Fibroblast of pulmonary artery (primary cell): ENCODE measurements around the gene CPZ.
A peak's percentile ranks its signal among the peaks of the same experiment; 100 is the strongest.

ENCODE experiments used
- DNase-seq: peaks from one replicate; pipeline ENCODE4 v3.0.0-alpha.2; 2010; ENCODE audit warnings: low read depth
- H3K4me3 ChIP-seq: replicated peaks from 2 replicates; pipeline ENCODE4 v1.5.1; 2011; ENCODE audit warnings: low read depth, mild to moderate bottlenecking, control low read depth, low read length, moderate library complexity
- TF ChIP-seq, protein P1 (sequence below): IDR thresholded peaks from 2 replicates; pipeline ENCODE4 v1.5.1; 2011; ENCODE audit warnings: mild to moderate bottlenecking, control low read depth, low read length, inconsistent platforms; ENCODE audit errors: missing control alignments

The CPZ gene

DNA sequence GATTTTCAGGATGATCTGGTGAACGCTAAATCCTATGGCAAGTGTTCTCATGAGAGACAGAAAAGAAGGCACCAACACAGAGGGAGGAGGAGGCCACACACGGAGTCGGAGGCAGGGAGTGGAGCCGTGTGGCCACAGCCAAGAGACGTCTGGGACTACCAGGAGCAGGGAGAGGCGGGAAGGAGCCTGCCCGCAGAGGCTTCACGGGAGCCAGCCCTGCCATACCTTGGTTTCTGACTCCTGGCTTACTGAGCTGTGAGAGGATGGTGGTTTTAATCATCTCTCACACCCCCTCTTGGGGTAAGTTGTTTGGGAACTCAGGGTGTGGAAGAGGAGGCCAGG is 45.8 kb upstream of the CPZ start:
- no peak overlapping the region for H3K4me3 ChIP-seq
- TF ChIP-seq, protein P1, sequence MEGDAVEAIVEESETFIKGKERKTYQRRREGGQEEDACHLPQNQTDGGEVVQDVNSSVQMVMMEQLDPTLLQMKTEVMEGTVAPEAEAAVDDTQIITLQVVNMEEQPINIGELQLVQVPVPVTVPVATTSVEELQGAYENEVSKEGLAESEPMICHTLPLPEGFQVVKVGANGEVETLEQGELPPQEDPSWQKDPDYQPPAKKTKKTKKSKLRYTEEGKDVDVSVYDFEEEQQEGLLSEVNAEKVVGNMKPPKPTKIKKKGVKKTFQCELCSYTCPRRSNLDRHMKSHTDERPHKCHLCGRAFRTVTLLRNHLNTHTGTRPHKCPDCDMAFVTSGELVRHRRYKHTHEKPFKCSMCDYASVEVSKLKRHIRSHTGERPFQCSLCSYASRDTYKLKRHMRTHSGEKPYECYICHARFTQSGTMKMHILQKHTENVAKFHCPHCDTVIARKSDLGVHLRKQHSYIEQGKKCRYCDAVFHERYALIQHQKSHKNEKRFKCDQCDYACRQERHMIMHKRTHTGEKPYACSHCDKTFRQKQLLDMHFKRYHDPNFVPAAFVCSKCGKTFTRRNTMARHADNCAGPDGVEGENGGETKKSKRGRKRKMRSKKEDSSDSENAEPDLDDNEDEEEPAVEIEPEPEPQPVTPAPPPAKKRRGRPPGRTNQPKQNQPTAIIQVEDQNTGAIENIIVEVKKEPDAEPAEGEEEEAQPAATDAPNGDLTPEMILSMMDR, result no peak
- no peak for DNase-seq

DNA sequence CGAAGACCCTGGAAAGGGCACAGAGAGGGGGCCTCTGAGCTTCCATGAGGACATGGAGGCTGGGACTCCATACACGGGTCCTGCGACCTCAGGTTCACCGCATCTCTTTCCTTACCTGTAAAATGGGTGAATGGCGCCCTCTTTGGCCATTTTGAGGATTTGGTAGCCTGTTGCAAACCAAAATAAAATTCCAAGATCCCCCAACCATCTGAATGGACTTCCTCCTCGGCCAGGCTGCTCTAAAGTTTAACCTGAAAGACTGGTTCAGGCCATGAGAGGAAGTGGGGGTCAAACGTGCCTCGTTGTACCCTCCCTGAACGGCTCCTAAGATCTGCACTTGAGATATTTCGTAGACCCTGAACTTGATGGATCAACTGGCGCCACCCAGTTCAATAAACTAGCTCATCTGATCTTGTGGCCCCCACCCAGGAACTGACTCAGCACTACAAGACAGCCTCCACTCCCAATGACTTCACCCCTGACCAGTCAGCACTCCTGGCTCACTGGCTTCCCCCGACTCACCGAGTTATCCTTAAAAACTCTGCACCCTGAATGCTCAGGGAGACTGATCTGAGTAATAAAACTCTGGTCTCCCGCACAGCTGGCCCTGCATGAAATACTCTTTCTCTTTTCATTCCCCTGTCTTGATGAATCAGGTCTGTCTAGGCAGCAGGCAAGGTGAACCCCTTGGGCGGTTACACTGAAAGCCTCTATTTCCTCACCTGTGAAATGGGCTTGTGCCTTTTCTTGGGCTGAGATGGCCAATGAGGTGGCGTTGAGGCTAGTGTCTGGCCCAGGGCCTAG is 45.3 kb upstream of the CPZ start:
- DNase-seq, result peak; percentile 24
- no peak overlapping the region for H3K4me3 ChIP-seq
- TF ChIP-seq, protein P1, result no peak

DNA sequence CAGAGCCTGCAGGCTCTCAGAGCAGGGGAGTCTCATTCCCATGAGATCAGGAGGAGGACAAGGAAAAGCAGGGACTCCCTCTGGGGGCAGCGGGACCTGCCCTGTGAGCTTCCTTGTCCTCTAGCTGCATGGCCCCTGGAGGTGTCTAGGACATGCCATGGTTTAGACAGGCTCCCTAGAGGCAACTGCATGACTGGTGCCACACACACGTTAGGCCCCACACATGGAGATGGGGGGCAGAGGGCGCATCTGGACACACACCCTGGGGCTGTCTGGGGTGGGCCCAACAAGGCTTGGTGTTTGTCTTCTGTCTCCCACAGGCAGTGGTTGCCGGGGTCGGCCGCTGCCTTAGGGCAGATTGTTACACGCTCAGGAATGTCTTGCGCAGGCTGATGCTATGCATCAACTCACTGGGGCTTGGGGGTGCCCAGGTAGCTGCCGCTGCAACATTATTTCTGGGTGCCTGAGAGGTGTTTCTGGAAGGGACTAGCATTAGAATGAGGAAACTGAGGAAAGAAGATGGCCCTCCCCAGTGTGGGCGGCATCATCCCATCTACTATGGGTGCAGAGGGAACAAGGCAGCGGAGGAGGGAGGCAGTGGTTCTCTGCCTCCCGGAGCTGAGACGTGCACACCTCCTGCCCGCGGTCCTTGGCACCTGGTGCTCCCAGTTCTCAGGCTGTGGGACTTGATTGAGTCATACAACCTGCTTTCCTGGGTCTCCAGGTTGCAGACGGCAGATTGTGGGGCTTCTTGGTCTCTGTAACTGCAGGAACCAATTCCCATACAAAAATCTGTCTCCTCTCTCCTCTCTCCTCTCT is 44.4 kb upstream of the CPZ start:
- DNase-seq, result no peak
- no peak overlapping the region for H3K4me3 ChIP-seq
- TF ChIP-seq, protein P1, result no peak

DNA sequence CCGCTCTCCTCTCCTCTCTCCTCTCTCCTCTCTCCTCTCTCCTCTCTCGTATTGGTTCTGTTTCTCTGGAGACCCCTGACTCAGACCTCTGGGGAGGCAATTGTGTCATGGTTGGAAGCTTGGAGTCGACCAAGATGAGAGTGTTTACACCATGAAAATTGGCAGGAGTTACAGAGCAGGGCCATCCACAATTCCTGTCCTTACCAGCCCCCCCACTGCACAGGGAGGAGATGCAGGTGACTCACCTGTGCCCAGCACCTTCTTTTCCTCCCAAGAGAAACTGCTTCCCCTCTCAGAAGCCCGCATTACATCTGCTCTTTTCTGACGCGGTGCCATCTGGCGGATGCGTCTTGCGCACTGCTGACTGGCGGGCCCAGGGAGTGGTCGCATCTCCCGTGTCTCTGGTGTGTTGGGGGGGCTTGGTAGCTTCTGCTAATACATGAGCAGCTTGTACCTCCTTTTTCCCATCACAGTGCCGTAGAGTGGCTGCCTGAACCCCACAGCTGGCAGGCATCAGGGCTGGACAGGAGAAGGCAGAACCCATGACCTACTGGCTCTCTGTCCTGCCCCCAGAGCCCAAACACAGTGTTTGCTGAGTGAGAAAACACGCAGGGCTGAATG is 43.7 kb upstream of the CPZ start:
- H3K4me3 ChIP-seq, result no peak overlapping the region
- no peak for DNase-seq
- TF ChIP-seq, protein P1, result no peak

DNA sequence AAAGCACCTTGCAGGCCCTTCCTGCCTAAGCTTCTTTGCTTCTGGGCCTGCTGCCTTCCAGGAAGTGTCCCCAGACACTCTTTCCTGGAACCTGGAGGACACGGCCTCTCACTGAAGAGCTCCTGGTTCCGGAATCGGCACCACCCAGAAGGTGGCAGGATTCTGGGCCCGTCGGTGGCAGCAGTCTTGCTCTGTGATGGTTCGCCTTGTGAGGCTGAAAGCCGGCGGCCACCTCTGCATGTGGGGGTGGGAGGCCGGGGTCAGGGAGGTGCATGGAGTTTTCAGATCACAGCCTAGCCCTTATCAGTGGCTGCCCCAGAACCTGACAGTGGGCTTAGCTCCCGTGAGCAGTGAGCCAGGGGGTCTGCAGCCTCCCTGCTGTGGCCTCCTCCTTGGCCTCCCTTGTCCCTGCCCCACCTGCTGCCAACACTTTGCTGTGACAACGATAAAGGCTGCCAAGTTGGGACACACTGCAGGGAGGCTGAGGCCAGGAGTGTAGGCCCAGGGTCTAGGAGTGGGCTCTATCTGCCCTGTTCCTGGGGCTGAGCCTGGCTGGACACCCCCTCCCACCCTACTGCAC is 43.1 kb upstream of the CPZ start:
- TF ChIP-seq, protein P1, result no peak
- no peak for DNase-seq

DNA sequence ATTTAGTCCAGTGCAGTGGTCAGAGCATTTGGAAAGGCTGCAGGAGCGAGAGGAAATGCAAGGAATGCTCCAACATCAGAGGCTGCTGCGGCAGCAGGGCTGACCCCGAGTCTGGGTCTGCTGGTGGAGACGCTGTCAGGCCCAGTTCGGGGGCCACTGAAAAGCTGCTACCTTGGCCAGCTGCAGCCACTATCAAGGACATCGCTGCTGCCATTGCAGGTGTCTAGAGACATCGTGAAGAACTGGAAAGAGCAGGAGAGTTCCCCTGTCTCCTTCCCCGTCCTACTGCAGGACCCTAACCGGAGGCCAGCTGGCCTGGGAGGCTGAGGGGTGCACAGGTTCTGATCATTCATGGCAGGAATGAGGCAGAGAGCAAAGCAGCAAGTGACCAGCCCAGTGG is 41.9 kb upstream of the CPZ start:
- no peak for DNase-seq
- TF ChIP-seq, protein P1, result no peak
- no peak overlapping the region for H3K4me3 ChIP-seq

More for the DNA sequence above, 43.1 kb upstream of the CPZ start:
- H3K4me3 ChIP-seq, result no peak overlapping the region
